Astrocyte of the cerebellum (primary cell): ENCODE data around the gene CDH4.

Experiments used
- DNase-seq: peaks from one replicate; pipeline ENCODE4 v3.0.0-alpha.2; 2011; ENCODE audit warnings: low read depth
- H3K4me3 ChIP-seq: 2 replicates; pipeline ENCODE4 v1.5.1; 2011; ENCODE audit warnings: mild to moderate bottlenecking, low read depth, low read length, moderate library complexity
- CTCF ChIP-seq: IDR thresholded peaks from 2 replicates; pipeline ENCODE4 v1.5.1; 2012; ENCODE audit warnings: low read length, low read depth, moderate library complexity, mild to moderate bottlenecking; ENCODE audit errors: missing control alignments
- in situ Hi-C: cut with HindIII; loops from 2 replicates; pipeline ENCODE4 v1.10.0; 2017; ENCODE audit warnings: low sequenced_read_pairs

The CDH4 gene

GRCh38 chr20:61760321-61760720, 508.3 kb downstream of the CDH4 start:
- TF ChIP-seq CTCF = no peak
- no peak for DNase-seq
- no peak overlapping the region for H3K4me3 ChIP-seq
- in situ Hi-C loops = no loop called here

GRCh38 chr20:61760731-61761130, 508.7 kb downstream of the CDH4 start:
- no peak overlapping the region for H3K4me3 ChIP-seq
- in situ Hi-C loops = no loop called here
- TF ChIP-seq CTCF = no peak
- DNase-seq = no peak

GRCh38 chr20:61761453-61762166, 509.5 kb downstream of the CDH4 start:
- in situ Hi-C loops = no loop called here
- TF ChIP-seq CTCF = no peak
- no peak overlapping the region for H3K4me3 ChIP-seq
- no peak for DNase-seq

- TF ChIP-seq CTCF = no peak
- no peak for DNase-seq
- in situ Hi-C loops = no loop called here
- H3K4me3 ChIP-seq = no peak overlapping the region
Observed at GRCh38 chr20:61762167-61762710, 510.2 kb downstream of the CDH4 start.

- in situ Hi-C loops = no loop called here
- no peak overlapping the region for H3K4me3 ChIP-seq
- no peak for TF ChIP-seq CTCF
- DNase-seq = no peak
Observed at GRCh38 chr20:61762886-61763739, 511.1 kb downstream of the CDH4 start.

- DNase-seq = no peak
- in situ Hi-C loops = no loop called here
- TF ChIP-seq CTCF = no peak
- no peak overlapping the region for H3K4me3 ChIP-seq
Observed at GRCh38 chr20:61763740-61764400, 511.8 kb downstream of the CDH4 start.
